ENCODE measurements around the gene PAPOLA. TPM values are rescaled to one million over a fixed set of nuclear protein-coding genes. Genes with fewer than 3 reads are reported as not detected.

The PAPOLA gene
- total RNA-seq, 1 experiment from 2014 or later = 223 TPM

- ChIA-PET RAD21 (ENCODE audit: low non-redundant PET in 1 of 2, low total read pairs in 2 of 2, uncharacterized antibody in 2 of 2, unreplicated experiment in 2 of 2) (no interaction called here), POLR2A (no interaction called here), CTCF (interaction anchor here (1.5 kb wide), 1 partner anchor 13 kb away, joined by 4 read pairs; no protein-coding TSS in a partner anchor)
- Histone ChIP-seq H3K4me2 (ENCODE audit: low read length) (no peak overlapping the region), H3K4me1 (ENCODE audit: control insufficient read depth in 1 of 2, insufficient read depth in 2 of 2, low read length in 2 of 2) (peaks cover 0 to 4% of the 10 kb centered on the region in 2 experiments; a peak in 1 of 4 replicates), H3K9me2 (ENCODE audit: insufficient read depth) (no peaks in the 10 kb centered on the region), H3K27me3 (ENCODE audit: insufficient read depth, low read length) (no peaks in the 10 kb centered on the region), H2AFZ (ENCODE audit: low read depth, low read length, poor library complexity, severe bottlenecking) (no peak overlapping the region), H3K4me3 (replicated peaks in 1 of 2; ENCODE audit: low read depth in 1 of 2, low read length in 2 of 2) (no peak overlapping the region), H3K79me2 (ENCODE audit: insufficient read depth, low read length) (no peaks in the 10 kb centered on the region), H3K9ac (ENCODE audit: low read length) (no peak overlapping the region), H3K36me3 (ENCODE audit: control insufficient read depth in 1 of 2, insufficient read depth in 2 of 2, low read length in 2 of 2) (no peaks in the 10 kb centered on the region), H3K9me3 (ENCODE audit: control insufficient read depth in 1 of 2, insufficient read depth in 1 of 2, low read depth in 1 of 2, low read length in 2 of 2) (no peaks in the 10 kb centered on the region), H3K27ac (ENCODE audit: low read depth, low read length) (no peak overlapping the region), H4K20me1 (ENCODE audit: insufficient read depth) (no peaks in the 10 kb centered on the region)
- TF ChIP-seq POLR2AphosphoS5 (IDR thresholded peaks at IDR 0.05; ENCODE audit: low read depth, low read length) (no peak), SP1 (IDR thresholded peaks at IDR 0.05; ENCODE audit: low read depth) (no peak), ZFX (IDR thresholded peaks at IDR 0.05) (no peak), MAX (IDR thresholded peaks at IDR 0.05) (no peak), ELF1 (IDR thresholded peaks at IDR 0.05; ENCODE audit: borderline replicate concordance, low read depth) (no peak), CBX3 (IDR thresholded peaks at IDR 0.05; ENCODE audit: low read depth) (no peak)
- no peak for DNase-seq (ENCODE audit: low read depth, low spot score)
- intact Hi-C loops (cut with micrococcal nuclease) = loop anchor here (5.0 to 10.0 kb wide), 2 partner anchors 87 to 695 kb away; no protein-coding TSS in a partner anchor
- ATAC-seq = no peak
- no TSS peak for BruUV-seq (replicated peaks)
Measured at GRCh38 chr14:96579855-96580254, 77.7 kb downstream of the PAPOLA start.

- Histone ChIP-seq H3K27ac (ENCODE audit: low read depth, low read length) (no peak overlapping the region), H3K4me2 (ENCODE audit: low read length) (no peak overlapping the region), H3K9ac (ENCODE audit: low read length) (no peak overlapping the region), H3K79me2 (ENCODE audit: insufficient read depth, low read length) (no peaks in the 10 kb centered on the region), H3K4me3 (replicated peaks in 1 of 2; ENCODE audit: low read depth in 1 of 2, low read length in 2 of 2) (no peak overlapping the region), H3K36me3 (ENCODE audit: control insufficient read depth in 1 of 2, insufficient read depth in 2 of 2, low read length in 2 of 2) (no peaks in the 10 kb centered on the region), H3K9me2 (ENCODE audit: insufficient read depth) (no peaks in the 10 kb centered on the region), H2AFZ (ENCODE audit: low read depth, low read length, poor library complexity, severe bottlenecking) (no peak overlapping the region), H3K9me3 (ENCODE audit: control insufficient read depth in 1 of 2, insufficient read depth in 1 of 2, low read depth in 1 of 2, low read length in 2 of 2) (no peaks in the 10 kb centered on the region), H3K4me1 (ENCODE audit: control insufficient read depth in 1 of 2, insufficient read depth in 2 of 2, low read length in 2 of 2) (peaks cover 0 to 4% of the 10 kb centered on the region in 2 experiments; a peak in 1 of 4 replicates), H4K20me1 (ENCODE audit: insufficient read depth) (no peaks in the 10 kb centered on the region), H3K27me3 (ENCODE audit: insufficient read depth, low read length) (no peaks in the 10 kb centered on the region)
- CTCF ChIA-PET = interaction anchor here (0.9 kb wide), 1 partner anchor 161 kb away, joined by 4 read pairs; no protein-coding TSS in a partner anchor
- ATAC-seq (no peak), DNase-seq (ENCODE audit: low read depth, low spot score) (no peak)
- RAD21 ChIA-PET (ENCODE audit: low non-redundant PET in 1 of 2, low total read pairs in 2 of 2, uncharacterized antibody in 2 of 2, unreplicated experiment in 2 of 2) = no interaction called here
- BruUV-seq (replicated peaks) = no TSS peak
- TF ChIP-seq POLR2A (IDR thresholded peaks at IDR 0.05; ENCODE audit: borderline replicate concordance, extremely low read depth, insufficient read depth, insufficient read length) = no peak
- no peak for TF ChIP-seq ATF3 (IDR thresholded peaks at IDR 0.05)
- TF ChIP-seq ELF1 (IDR thresholded peaks at IDR 0.05; ENCODE audit: borderline replicate concordance, low read depth) = no peak
- no peak for TF ChIP-seq RAD21 (IDR thresholded peaks at IDR 0.05; ENCODE audit: low read depth)
- TF ChIP-seq SRF (IDR thresholded peaks at IDR 0.05; ENCODE audit: low read depth) = no peak
- no peak for TF ChIP-seq POLR2AphosphoS5 (IDR thresholded peaks at IDR 0.05; ENCODE audit: low read depth, low read length)
- TF ChIP-seq MAX (IDR thresholded peaks at IDR 0.05) = no peak
- TF ChIP-seq YY1 (IDR thresholded peaks at IDR 0.05; ENCODE audit: extremely low read depth, insufficient replicate concordance, low read depth, low read length) = no peak
- no peak for TF ChIP-seq SP1 (IDR thresholded peaks at IDR 0.05; ENCODE audit: low read depth)
- no peak for TF ChIP-seq ZFX (IDR thresholded peaks at IDR 0.05)
- no peak for TF ChIP-seq JUND (IDR thresholded peaks at IDR 0.05)
- TF ChIP-seq EZH2 (IDR thresholded peaks at IDR 0.05) = no peak
- TF ChIP-seq EGR1 (IDR thresholded peaks at IDR 0.05; ENCODE audit: low read depth) = no peak
- intact Hi-C loops (cut with micrococcal nuclease) = loop anchor here (5.0 to 10.0 kb wide), 2 partner anchors 87 to 694 kb away; no protein-coding TSS in a partner anchor
- POLR2A ChIA-PET = no interaction called here
Measured at GRCh38 chr14:96580566-96580965, 78.4 kb downstream of the PAPOLA start.

Data from HCT116 (cell line).